ENCODE results near the gene KNTC1.
"Not testable (repeated sequence)": the region's sequence is repeated elsewhere in the genome, so short reads cannot be mapped to it uniquely, and the experiment has no call there.

The KNTC1 gene, protein sequence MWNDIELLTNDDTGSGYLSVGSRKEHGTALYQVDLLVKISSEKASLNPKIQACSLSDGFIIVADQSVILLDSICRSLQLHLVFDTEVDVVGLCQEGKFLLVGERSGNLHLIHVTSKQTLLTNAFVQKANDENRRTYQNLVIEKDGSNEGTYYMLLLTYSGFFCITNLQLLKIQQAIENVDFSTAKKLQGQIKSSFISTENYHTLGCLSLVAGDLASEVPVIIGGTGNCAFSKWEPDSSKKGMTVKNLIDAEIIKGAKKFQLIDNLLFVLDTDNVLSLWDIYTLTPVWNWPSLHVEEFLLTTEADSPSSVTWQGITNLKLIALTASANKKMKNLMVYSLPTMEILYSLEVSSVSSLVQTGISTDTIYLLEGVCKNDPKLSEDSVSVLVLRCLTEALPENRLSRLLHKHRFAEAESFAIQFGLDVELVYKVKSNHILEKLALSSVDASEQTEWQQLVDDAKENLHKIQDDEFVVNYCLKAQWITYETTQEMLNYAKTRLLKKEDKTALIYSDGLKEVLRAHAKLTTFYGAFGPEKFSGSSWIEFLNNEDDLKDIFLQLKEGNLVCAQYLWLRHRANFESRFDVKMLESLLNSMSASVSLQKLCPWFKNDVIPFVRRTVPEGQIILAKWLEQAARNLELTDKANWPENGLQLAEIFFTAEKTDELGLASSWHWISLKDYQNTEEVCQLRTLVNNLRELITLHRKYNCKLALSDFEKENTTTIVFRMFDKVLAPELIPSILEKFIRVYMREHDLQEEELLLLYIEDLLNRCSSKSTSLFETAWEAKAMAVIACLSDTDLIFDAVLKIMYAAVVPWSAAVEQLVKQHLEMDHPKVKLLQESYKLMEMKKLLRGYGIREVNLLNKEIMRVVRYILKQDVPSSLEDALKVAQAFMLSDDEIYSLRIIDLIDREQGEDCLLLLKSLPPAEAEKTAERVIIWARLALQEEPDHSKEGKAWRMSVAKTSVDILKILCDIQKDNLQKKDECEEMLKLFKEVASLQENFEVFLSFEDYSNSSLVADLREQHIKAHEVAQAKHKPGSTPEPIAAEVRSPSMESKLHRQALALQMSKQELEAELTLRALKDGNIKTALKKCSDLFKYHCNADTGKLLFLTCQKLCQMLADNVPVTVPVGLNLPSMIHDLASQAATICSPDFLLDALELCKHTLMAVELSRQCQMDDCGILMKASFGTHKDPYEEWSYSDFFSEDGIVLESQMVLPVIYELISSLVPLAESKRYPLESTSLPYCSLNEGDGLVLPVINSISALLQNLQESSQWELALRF (N-terminal part only)

DNA sequence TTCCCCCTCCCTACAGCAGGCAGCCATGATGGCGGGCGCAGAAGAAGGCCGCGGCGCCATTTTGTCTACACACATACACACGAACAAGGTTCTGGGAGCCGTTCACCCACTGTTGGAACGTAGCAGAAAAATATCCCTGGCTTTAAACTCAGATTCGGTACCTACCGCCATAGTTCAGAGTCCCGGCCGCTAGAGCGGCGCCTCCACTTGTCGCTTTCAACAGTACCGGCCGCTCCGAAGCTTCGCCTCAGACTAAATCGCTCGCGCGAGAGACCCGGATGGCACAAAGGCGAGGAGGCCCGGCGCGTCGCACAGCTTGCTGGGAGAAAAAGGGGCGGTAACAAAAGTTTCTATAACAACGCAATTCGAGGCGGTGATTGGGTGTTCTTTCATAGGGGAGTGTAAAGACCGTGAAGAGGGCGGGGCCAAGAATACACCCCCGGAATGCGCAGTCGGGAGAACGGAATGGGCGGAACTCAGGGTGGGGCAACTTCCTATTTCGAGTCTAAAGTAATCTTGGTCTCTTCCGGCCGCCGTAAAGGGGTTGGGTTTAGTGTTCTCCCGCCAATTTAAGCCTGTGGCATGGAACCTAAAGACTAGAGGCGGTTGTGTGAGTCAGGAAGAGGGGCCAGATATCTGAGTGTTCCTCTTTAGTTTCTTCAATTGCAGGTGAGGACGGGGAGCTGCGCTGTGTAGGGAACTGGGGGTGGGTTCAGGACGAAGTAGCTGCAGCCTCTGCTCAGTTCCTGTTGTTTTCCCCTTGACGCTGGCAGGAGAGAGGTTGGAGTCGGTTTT is at the start of gene KNTC1, which contains the start of gene RSRC2:
Gene KNTC1 (plus strand): TSS at position 567 of the 795 bp plus-strand sequence. CDS start 2,815 bp downstream, outside the sequence.
Gene RSRC2 (minus strand): TSS at position 254 of the 795 bp plus-strand sequence. CDS start 83 bp downstream, at position 171.
- DNase-seq (ENCODE audit: low read depth): peak; percentile 100

DNA sequence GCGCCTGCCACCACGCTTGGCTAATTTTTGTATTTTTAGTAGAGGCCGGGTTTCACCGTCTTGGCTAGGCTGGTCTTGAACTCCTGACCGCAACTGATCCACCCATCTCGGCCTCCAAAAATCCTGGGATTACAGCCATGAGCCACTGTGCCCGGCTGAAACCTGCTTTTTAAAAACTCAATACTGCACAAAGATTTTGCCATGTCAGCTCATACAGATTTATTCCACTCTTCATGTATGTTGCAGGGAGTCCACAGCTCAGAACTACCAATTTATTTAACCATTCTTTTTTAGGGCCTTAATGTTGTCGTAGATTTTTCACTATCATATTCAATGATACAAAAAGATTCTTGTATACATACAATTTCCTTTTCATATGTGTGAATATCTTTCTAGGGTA is 46.3 kb upstream of the KNTC1 start:
- no peak for DNase-seq (ENCODE audit: low read depth)

DNA sequence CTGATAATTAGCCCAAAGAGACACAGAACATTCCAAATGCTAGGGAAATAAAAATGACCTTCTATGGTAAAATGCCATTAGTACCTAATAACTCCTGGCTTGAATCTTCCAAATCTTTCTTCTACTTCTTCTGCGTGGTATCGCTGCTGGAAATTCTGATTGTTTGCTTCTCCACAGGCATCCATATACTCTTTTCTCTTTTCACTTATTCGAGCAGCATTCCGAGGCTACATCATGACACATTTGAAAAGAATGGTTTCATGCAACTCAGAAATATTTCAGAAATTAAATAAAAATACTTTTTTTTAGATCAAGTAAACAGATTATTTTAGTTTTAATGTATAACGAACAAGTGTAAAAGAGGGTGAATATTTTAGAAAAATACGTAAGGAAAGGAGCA is 45.2 kb upstream of the KNTC1 start:
- no peak for DNase-seq (ENCODE audit: low read depth)

DNA sequence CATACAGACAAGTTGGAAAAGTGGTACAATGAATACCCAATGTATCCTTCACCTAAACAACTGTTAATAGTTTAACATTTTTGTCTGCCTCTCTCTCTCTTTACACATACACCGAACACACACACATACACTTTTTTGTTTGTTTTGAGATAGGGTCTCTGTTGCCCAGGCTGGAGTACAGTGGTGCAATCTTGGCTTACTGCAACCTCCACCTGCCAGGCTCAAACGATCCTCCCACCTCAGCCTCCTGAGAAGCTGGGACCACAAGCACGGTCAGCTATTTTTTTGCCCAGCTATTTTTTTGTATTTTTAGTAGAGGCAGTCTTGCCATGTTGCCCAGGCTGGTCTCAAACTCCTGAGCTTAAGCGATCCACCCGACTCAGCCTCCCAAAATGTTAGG is 43.1 kb upstream of the KNTC1 start:
- DNase-seq (ENCODE audit: low read depth): no peak

DNA sequence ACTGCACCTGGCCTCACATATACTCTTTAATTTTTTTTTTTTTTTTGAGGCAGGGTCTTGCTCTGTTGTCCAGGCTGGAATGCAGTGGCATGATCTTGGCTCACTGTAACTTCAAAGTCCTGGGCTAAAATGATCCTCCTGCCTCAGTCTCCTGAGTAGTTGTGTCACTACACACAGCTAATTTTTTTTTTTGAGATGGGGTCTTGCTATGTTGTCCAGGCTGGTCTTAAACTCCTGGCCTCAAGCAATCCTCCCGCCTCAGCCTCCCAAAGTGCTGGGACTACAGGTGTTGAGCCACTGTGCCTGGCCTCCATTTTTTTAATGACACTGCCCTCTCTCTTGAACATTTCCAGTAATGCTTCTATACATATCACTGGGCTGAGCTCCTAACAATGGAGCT is 42.7 kb upstream of the KNTC1 start:
- DNase-seq (ENCODE audit: low read depth): not testable (repeated sequence)

DNA sequence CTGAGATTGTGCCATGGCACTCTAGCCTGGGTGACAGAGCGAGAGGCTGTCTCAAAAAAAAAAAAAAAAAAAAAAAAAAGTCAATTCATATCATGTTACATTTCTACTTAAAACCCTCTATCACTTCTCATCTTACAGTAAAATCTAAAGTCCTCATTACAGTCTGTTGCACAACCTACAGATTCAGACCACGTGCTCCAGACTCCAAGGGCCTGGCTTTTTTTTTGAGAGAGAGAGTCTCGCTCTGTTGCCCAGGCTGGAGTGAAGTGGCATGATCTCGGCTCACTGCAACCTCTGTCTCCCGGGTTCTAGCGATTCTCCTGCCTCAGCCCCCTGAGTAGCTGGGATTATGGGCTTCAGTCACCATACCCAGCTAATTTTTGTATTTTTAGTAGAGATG is 40.7 kb upstream of the KNTC1 start:
- not testable (repeated sequence) for DNase-seq (ENCODE audit: low read depth)

DNA sequence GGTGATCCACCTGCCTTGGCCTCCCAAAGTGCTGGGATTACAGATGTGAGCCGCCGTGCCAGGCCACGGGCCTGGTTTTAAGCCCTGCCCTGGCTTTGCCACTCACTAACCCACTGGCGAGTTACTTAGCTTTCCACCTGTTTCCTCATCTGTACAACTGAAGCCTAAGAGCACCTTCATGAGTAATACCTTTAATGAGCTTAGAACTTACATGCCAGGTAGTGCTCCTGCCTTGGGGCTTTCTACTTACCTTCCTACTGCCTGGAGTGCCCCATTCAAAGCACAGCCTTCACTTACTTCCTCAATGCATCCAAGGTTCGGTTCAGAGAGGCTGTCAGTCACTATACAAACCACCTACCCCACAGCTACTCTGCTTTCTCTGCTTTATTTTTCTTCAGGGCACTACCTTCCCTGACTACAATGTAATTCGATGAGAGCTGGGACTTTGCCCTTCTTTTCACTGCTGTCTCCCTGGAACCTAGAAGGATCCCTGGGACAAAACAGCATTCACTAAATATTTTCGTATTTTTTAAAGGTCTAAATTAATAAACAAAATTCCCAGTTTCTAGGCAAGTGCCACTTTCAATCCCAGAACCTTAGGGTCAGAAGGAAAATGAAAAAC is 40.1 kb upstream of the KNTC1 start:
- DNase-seq (ENCODE audit: low read depth): no peak

DNA sequence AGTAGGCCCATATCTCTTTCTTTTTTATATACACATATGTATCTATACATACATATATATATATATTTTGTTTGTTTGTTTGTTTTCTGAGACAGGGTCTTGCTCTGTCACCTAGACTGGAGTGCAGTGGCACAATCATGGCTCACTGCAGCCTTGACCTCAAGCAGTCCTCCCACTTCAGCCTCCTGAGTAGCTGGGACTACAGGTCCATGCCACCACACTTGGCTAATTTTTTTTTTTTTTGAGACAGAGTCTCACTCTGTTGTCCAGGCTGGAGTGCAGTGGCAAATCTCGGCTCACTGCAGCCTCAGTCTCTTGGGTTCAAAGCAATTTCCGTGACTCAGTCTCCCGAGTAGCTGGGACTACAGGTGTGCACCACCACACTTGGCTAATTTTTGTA is 39.2 kb upstream of the KNTC1 start:
- DNase-seq (ENCODE audit: low read depth): not testable (repeated sequence)

DNA sequence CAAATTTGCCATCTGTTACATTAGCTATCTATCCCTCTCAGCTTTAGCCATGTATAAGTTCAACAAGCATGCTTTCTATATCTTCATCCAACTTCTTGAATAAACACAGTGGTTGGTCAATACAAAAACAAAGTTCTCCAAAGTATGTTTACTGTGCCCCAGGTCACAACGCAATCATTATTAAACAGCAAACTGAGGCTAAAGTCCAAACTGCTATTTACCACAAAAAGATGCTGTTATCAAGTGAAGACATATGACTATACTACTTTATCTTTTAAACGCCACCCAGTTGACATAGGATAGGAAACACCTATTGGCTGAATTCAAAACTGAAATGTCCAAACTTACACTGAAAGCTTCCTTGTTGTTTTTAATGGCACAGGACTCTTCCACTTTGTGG is 38.0 kb upstream of the KNTC1 start:
- no peak for DNase-seq (ENCODE audit: low read depth)

DNA sequence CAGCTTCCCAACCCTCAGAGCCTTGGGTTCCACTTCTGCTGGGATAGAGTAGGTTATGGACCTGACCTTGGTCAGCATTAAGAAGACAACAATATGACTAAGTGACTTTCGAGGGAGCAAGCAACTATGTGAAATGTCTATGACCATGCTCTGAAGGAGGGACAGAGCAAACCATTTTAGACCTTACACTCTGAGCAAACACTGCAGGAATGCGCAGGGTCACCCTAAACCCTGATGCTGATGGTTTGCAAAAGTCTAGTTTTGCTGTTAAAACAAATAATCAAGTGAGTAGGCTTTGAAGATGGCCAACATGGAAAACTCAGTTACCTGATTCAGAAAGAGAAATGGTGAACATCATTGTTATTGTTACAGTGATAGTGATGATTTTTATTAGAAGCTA is 35.1 kb upstream of the KNTC1 start:
- DNase-seq (ENCODE audit: low read depth): no peak

DNA sequence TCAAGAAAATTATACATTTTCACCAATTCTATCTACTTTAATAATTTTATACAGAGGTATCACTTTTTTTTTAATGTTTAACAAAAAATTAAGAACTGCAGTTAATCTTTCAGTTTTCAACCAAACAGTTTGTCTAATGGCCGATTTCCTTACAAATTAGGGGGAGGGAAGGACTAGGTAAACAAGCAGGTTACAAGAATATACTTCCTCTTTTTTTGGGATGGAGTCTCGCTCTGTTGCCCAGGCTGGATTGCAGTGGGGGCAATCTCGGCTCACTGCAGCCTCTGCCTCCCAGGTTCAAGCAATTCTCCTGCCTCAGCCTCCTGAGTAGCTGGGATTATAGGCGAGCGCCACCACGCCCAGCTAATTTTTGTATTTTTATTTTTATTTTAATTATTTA is 33.8 kb upstream of the KNTC1 start:
- DNase-seq (ENCODE audit: low read depth): not testable (repeated sequence)

DNA sequence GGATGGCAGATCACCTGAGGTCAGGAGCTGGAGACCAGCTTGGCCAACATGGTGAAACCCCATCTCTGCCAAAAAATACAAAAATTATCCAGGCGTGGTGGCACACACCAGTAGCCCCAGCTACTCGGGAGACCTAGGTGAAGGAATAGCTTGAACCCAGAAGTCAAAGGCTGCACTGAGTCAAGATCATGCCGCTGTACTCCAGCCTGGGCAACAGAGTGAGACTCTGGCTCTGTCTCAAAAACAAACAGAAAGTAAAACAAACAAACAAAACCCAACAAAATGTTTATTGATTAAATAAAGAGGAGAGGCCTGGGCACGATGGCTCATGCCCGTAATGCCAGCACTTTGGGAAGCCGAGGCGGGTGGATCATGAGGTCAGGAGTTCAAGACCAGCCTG is 31.8 kb upstream of the KNTC1 start:
- no peak for DNase-seq (ENCODE audit: low read depth)

DNA sequence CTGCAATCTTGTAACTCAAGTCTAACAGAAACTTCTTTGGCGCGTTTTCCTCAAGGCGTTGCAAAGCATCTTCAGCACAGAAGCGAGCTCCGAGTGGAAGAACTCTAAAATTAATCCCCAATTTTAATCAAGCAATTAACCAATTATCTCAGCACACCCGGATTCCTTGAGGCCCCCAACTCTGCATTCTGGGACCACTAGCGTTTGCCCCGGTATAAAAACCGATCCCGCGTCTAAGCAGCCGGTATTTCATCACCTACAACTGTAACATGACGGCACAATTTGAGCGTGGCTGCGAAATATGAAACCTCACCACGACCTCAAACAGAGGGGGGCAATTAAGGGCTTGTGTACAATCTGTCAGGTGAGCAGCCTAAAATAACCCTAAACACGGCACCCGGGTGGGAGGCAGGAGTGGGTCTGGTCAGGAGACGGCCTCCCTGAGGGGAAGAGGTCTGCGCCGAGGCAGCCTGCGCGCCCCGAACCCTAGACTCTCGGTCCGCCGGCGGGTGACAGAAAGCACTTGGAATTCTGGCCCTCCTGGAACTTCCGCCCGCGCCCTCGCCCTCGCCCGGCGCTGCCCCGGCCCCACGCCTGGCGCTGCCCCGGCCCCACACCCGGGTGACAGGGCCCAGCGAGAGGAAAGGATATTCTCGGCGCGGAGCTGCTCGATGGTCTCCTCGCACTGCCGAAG is 26.9 kb upstream of the KNTC1 start:
- peak; percentile 38 for DNase-seq (ENCODE audit: low read depth)

DNA sequence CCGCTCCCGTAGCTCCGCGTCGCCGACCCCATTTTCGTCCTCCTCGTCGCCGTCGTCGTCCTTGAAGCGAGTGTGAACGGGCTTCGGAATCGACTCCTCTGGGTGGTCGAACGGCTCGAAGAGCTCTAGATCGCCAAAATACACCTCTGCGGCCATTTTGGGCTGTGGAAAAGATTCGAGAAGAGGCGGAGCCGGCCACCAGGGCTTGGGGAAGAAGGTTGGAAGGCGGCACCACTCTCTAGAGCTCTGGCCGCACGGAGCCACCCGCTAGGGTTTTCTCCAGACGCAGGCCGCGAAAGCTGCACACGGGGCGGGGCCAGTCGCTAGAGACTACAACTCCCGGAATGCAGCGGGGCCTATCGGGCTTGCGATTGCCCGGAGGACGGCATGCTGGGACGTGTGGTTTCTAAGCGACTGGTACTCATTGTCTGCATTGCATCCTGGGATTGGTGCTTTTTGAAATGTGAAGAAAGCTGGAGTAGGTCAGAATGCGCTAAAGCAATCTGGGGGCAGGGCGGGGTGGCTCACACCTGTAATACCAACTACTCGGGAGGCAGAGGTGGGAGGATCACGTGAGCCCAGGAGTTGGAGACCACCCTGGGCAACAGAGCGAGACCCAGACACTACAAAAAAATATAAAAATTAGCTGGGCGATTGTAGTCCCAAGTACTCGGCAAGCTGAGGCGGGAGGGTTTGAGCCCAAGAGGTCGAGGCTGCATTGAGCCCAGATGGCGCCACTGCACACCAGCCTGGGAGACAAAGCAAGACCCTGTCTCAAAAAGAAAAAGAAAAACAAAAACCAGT is 26.2 kb upstream of the KNTC1 start, which contains the start of gene ZCCHC8:
Gene ZCCHC8 (minus strand): TSS at position 248 of the 804 bp plus-strand sequence. CDS start 92 bp downstream, at position 156.
- peak; percentile 96 for DNase-seq (ENCODE audit: low read depth)

DNA sequence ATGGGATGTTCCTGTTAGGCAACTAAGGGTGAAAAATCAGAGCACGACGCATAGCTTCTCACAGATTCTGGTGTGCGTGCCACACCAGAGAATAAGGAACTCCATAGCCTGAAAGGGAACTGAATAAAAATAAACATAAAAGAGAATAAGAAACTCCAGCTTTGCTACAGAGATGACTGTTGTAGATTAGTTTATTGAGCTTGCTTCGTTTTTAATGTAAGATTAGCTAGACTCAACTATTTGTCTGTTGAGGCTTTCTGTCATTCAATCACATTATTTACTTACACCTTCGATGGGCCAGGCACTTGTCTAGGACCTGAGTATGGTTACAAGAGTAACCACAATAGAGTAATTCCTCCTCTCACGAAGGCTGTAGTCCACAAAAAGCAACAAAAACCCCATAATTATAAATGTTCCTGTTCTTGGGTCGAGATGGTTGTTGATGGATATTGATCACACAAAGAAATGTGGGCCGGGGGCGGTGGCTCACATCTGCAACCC is 25.5 kb upstream of the KNTC1 start:
- DNase-seq (ENCODE audit: low read depth): no peak

DNA sequence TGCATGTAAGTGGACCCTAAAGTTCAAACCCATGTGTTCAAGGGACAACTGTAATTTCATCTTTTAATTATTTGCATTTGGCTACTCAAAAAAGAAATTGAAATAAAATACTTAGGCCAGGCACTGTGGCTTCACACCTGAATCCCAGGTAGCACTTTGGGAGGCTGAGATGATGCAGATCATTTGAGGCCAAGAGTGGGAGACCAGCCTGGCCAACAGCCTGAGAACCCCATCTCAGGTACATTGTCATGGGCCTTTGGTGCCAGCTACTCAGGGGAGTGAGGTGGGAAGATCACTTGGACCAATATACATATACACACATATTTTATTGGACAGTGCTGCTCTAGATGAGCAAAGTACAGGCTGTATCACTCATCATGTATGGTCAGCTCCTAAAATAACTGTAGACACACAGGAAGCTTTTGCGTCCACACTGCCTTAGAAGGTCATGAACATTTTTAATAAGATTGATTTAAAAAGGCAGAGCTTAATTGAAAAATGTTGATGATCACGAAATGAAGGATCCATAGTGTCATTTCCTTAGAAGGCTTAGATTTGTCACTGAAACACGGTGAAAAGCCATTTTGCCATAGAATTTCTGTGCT is 23.8 kb upstream of the KNTC1 start:
- DNase-seq (ENCODE audit: low read depth): no peak

DNA sequence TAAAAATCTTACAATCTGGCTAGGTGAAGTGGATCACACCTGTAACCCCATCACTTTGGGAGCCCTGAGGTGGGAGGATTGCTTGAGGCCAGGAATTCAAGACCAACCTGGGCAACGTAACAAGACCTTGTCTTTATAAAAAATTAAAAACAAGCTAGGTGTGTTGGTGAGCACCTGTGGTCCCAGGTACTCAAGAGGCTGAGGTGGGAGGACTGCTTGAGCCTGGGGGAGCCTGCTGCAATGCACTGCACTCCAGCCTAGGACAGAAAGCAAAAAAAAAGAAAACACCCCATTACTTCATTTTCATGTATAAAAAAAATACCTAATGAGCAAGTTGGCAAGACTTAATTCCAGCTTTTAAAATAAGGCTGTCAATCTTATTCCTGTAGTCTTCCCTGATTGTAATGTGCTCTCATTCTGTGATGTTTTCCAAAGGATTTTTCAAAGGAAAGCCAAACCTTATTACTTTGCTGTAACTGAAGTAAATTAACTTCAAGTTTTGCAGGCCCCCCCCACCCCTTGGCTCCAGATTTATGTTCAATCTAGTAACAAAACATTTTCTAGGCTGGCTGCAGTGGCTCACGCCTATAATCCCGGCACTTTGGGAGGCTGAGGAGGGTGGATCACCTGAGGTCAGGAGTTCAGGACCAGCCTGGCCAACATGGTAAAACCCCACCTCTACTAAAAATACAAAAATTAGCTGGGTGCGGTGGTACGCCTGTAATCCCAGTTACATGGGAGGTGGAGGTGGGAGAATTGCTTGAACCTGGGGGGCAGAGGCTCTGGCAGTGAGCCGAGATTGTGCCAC is 23.1 kb upstream of the KNTC1 start:
- no peak for DNase-seq (ENCODE audit: low read depth)

All from stromal cell of bone marrow (primary cell).